ENCODE results near the gene ZMAT2.
"Not testable (repeated sequence)": the region's sequence is repeated elsewhere in the genome, so short reads cannot be mapped to it uniquely, and the experiment has no call there.

The ZMAT2 gene, protein sequence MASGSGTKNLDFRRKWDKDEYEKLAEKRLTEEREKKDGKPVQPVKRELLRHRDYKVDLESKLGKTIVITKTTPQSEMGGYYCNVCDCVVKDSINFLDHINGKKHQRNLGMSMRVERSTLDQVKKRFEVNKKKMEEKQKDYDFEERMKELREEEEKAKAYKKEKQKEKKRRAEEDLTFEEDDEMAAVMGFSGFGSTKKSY

DNA sequence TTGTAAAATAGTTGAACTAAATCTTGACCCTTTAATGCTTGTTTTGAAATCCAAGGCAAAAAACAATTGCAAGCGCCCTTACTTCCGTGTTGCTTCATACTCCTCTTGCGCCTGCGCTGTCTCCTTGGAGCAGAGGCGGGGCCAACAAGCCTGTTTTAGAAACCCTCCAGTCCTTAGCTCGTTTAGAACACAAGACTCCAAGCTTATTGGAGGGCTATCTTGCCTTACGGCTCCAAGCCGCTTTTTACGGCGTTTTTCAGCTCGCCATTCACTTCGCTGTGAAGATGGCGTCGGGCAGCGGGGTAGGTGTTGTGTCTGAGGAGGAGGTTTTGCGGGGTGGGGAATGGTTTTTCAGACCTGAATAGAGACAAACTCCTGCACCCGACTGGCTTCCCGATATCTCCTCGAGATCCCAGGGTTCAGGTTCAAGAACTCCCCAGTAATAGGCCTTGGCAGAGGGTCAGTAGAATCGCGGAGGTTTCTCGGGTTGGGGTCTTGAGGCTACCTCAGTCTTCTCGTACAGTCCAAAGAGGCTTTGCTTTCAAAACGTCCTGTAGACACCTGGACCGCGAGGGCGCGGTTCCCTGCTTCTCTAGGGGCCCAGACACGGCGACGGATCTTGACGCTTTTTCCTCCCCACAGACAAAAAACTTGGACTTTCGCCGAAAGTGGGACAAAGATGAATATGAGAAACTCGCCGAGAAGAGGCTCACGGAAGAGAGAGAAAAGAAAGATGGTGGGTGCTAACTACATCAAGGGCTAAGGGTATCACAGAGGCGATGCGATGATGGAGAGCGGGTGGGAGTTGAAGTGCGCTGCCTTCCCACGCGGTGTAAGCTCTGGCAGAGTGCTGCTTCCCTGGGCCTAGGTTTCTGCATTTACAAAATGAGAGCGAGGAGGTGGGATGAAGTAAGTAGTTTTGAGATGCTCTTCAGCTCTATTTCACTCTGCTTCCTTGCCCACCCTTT lies at the start of gene ZMAT2:
TSS of gene ZMAT2 (plus strand) at position 271 of the 968 bp plus-strand sequence. CDS start at position 285, 14 bp downstream.
- Mint-ChIP-seq H3K27ac (peak within 1 kb of the TSS; percentile 94), H3K36me3 (peaks cover 60 to 78% of the 10 kb centered on the region in 2 donors), H3K27me3 (no peaks in the 10 kb centered on the region), H3K9me3 (no peaks in the 10 kb centered on the region), H3K4me1 (peaks cover 15 to 23% of the 10 kb centered on the region in 2 donors), H3K4me3 (peak within 1 kb of the TSS; percentile 96 to 100)
- peak; percentile 98 to 99 for ATAC-seq (replicated peaks)
- DNase-seq = peak; percentile 91

DNA sequence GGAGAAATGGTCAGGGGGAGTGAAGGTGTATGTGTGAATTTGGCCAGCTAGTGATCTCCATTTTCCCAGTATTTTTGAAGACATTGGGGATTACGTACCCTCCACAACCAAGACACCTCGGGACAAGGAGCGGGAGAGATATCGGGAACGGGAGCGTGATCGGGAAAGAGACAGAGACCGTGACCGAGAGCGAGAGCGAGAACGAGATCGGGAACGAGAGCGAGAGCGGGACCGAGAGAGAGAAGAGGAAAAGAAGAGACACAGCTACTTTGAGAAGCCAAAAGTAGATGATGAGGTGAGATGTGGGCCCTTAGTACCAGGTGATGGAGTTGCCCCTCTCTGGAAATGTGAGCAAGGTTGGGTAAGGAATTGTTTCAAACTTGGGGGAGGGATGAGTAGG lies 41.4 kb upstream of the ZMAT2 start:
- H3K36me3 Mint-ChIP-seq = peaks cover 46 to 73% of the 10 kb centered on the region in 2 donors
- peak overlapping the region; percentile 14 for H3K27ac Mint-ChIP-seq
- no peak for ATAC-seq (replicated peaks)

DNA sequence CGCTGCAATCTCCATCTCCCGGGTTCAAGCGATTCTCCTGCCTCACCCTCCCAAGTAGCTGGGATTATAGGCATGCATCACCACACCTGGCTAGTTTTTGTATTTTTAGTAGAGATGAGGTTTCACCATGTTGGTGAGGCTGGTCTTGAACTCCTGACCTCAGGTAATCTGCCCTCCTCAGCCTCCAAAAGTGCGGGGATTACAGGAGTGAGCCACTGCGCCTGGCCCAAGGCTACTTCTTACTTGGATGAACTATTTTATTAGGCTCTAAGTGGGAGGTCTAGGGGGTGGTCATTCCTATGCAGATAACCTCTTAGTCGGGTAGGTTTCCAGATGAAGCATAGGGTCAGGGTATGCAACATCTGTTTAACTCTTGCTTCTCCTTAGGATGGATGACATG lies 39.9 kb upstream of the ZMAT2 start:
- peaks cover 7 to 24% of the 10 kb centered on the region in 2 donors for H3K4me1 Mint-ChIP-seq
- peaks cover 47 to 70% of the 10 kb centered on the region in 2 donors for H3K36me3 Mint-ChIP-seq
- not testable (repeated sequence) for H3K27me3 Mint-ChIP-seq; ATAC-seq (replicated peaks); H3K27ac Mint-ChIP-seq; DNase-seq; H3K9me3 Mint-ChIP-seq; H3K4me3 Mint-ChIP-seq

More for the DNA sequence above, 41.4 kb upstream of the ZMAT2 start:
- H3K4me1 Mint-ChIP-seq = peaks cover 6 to 16% of the 10 kb centered on the region in 2 donors
- H3K4me3 Mint-ChIP-seq = no peak overlapping the region
- no peaks in the 10 kb centered on the region for H3K27me3 Mint-ChIP-seq
- DNase-seq = no peak
- no peaks in the 10 kb centered on the region for H3K9me3 Mint-ChIP-seq

DNA sequence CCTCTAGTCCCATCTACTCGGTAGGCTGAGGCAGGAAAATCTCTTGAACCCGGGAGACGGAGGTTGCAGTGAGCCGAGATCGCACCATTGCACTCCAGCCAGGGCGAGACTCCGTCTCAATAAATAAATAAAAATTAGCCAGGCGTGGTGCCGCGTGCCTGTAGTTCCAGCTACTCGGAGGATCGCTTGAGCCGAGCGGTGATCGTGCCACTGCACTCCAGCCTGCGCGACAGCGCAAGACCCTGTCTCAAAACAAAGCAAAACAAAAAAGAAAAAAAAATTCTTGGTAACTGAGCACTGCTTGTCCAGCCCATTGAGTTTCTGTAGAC lies 36.3 kb upstream of the ZMAT2 start:
- ATAC-seq (replicated peaks) = no peak
- Mint-ChIP-seq H3K36me3 (peaks cover 53 to 78% of the 10 kb centered on the region in 2 donors), H3K9me3 (no peaks in the 10 kb centered on the region), H3K4me1 (peaks cover 25 to 42% of the 10 kb centered on the region in 2 donors), H3K27me3 (no peaks in the 10 kb centered on the region), H3K27ac (peak overlapping the region; percentile 97), H3K4me3 (peak overlapping the region; percentile 96 to 100)
- DNase-seq = no peak

DNA sequence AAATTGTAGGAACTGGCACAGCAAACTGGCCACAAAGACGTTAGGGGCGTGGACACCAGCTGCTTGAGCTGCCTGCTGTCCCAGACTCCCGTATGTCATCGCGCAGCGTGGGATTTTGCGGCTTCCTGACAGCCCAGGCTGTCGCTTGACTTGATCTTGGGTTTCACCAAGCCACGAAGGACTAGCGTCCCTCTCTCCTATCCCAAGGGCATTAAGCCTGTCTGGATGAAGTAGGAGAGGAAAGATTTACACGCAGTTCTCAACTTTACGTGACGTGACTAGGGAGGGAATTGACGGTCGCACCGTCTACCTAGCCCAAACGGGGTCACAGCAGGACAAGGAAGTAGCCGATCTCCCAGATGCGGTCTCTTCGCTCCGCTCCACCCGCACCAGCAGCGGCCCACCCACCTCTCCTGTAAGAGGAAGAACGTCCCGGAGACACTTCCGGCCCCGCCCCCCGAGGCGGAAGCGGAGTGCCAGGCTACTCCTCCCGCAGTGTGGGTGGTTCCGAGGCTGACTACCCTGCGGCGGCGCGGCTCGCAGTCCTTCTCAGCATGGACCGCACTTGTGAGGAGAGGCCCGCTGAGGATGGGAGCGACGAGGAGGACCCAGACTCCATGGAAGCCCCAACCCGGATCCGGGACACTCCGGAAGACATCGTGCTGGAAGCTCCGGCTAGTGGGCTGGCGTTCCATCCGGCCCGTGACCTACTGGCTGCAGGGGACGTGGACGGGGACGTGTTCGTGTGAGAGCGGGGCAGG lies 35.7 kb upstream of the ZMAT2 start, which contains the start of gene WDR55:
TSS of gene WDR55 (plus strand) at position 546 of the 761 bp plus-strand sequence. CDS start at position 555, 9 bp downstream.
- Mint-ChIP-seq H3K4me1 (peaks cover 25 to 41% of the 10 kb centered on the region in 2 donors), H3K36me3 (peaks cover 52 to 79% of the 10 kb centered on the region in 2 donors), H3K4me3 (peak within 1 kb of the TSS; percentile 96 to 100), H3K9me3 (no peaks in the 10 kb centered on the region), H3K27me3 (no peaks in the 10 kb centered on the region), H3K27ac (peak within 1 kb of the TSS; percentile 97)
- DNase-seq (peak; percentile 92), ATAC-seq (replicated peaks) (peak; percentile 96 to 97)

DNA sequence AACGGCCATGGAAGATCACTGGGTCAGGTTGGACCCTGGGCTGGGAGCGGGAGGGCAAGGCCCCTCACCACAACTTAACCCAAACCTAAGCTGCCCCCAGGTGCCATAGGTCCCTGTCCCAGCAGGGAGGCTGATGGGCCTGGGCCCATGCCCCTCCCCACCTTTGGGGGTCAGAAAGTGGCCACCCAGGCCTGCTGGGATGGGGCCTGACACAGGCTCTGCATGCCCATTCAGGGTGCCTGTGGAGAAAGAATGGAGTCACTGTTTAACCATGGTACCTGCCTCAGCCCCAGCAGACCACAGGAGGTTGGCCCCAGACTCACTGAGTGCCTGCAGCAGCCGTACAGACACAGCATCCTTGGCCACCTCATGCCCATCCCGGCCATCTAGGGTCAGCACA lies 29.2 kb upstream of the ZMAT2 start:
- H3K9me3 Mint-ChIP-seq; ATAC-seq (replicated peaks); H3K27me3 Mint-ChIP-seq; H3K4me3 Mint-ChIP-seq; H3K27ac Mint-ChIP-seq; DNase-seq: not testable (repeated sequence)
- Mint-ChIP-seq H3K4me1 (peaks cover 19 to 20% of the 10 kb centered on the region in 2 donors), H3K36me3 (peaks cover 51 to 76% of the 10 kb centered on the region in 2 donors)

DNA sequence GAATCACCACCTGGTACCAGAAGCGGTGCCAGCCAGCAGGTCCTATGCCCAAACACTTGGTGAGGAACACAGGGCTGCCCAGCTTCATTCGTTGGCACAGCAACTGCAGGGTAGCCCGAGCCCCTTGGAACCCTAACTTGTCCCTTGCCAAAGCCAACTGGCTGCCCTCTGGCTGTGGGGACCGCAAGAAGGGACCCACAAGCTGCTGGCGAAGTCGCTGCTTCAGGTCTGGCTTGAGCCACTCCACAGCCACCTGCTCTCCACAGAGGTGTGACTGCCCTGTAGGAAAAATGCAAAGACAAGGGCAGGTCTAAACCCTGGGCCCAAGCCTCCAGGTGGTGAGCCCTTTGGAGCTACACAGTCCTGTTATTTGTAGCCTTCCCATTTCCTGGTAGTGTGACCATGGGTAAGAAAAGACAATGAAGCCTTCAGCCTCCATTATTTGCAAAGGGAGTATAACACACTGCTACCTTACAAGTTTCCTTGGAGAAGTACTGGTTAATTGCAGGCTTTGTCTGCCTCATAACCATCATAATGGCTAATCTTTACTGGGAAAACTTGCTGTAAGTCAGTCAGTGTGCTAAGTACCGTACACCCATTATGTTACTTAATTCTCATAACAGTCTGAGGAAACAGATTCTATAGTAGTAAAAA lies 28.6 kb upstream of the ZMAT2 start:
- no peaks in the 10 kb centered on the region for H3K9me3 Mint-ChIP-seq
- peaks cover 13 to 16% of the 10 kb centered on the region in 2 donors for H3K4me1 Mint-ChIP-seq
- peaks cover 49 to 74% of the 10 kb centered on the region in 2 donors for H3K36me3 Mint-ChIP-seq
- no peak overlapping the region for H3K4me3 Mint-ChIP-seq
- no peaks in the 10 kb centered on the region for H3K27me3 Mint-ChIP-seq
- ATAC-seq (replicated peaks) = no peak
- H3K27ac Mint-ChIP-seq = peak overlapping the region; percentile 7
- DNase-seq = no peak

DNA sequence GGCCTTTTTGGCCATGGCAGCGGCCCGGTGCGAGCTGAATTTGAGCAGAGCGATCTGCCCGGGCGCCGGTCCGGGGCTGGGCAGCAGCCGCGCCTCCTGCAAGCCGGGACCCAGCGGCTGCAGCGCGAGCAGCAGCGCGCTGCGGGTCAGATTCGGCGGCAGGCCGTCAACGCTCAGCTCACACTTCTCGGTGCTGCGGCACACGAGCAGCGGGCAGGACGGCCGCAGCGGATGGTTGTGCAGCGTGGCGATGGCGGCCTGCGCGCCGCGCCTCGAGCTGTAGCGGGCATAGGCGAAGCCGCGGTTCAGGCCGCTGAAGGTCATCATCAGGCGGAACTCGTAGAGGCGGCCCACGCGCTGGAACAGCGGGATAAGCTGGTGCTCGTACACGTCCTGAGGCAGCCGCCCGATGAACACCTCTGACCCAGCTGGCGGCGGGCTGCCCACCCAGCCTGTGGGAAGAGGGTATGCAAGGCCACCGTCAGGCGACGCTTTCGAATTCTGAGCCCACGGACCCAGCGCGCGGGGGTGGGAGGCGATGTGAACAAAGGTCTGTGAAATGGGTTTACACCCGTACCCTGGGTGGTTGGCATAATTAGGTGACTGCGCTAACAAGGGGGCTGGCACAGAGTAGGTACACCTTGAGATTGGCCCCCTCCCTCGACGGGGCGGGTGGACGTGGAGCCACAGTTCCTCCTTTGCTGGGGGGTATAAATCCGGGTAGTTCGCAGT lies 27.6 kb upstream of the ZMAT2 start:
- ATAC-seq (replicated peaks) = peak in 1 of 2 donors; percentile 10

DNA sequence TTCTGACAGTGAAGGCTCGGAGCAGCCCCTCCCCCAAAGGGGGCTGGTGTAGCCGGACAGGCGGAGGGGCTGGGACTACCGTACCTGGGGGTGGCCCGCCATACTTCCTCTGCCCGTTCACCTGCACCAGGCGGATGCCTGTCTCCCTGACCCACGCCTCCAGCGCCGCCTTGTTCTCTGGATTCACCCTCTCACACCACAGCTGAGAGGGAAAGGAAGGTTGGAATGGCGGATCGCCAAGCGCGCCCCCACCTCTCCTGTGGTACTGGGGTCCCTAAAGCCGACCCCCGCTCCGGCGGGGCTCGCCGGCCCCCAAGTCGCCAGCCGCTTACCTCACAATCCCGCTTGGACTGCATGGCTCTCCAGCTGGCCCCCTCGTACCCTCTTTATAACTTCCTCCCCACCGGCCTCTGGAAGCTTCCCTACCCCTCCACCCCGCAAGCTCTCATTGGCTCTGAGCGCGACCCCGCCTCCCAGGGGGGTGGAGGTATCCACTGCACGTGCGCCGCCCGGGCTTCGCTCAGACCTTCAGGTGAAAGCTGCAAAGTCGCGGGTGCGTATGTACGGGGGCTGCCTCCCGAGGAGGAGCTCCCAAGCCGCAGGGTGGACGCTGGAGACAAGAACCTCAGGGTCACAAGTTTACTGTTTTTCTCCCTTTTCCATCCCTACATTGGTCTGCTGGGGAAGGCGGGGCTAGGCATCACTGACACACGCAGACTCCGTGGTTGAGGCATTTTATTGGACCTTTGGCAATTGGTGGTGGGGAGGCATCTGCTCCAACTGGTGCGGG lies 26.9 kb upstream of the ZMAT2 start, which contains the start of gene DND1:
TSS of gene DND1 (minus strand) at position 390 of the 790 bp plus-strand sequence. CDS start at position 356, 34 bp downstream.
- ATAC-seq (replicated peaks) (no peak), DNase-seq (no peak)
- Mint-ChIP-seq H3K4me3 (no peak within 1 kb of the TSS), H3K9me3 (no peaks in the 10 kb centered on the region), H3K27me3 (no peaks in the 10 kb centered on the region), H3K27ac (peak within 1 kb of the TSS; percentile 56), H3K4me1 (peaks cover 6 to 9% of the 10 kb centered on the region in 2 donors), H3K36me3 (peaks cover 49 to 76% of the 10 kb centered on the region in 2 donors)

More for the DNA sequence above, 27.6 kb upstream of the ZMAT2 start:
- DNase-seq = no peak
- Mint-ChIP-seq H3K4me3 (no peak overlapping the region), H3K4me1 (peaks cover 3 to 11% of the 10 kb centered on the region in 2 donors), H3K27me3 (no peaks in the 10 kb centered on the region), H3K9me3 (no peaks in the 10 kb centered on the region), H3K27ac (no peak overlapping the region), H3K36me3 (peaks cover 49 to 76% of the 10 kb centered on the region in 2 donors)

DNA sequence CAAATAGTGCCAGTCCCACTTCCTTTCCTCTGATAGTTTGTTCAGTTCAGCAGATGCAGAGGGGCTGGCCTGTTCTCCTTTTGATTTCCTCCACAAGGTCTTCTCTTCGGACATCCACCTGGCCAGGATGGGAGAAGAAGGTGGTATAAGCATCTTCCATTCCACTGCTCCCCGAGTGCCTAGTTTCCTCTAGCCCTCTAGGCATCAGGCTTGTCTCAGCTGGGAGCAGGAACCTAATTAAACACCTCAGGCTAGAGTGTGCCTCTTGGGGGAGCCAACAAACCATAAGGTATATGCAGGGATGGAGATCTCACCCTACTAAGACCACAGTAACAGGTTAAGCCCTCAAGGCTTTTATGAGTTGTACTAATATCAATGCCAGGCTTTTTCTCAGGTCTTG lies 26.0 kb upstream of the ZMAT2 start:
- H3K27ac Mint-ChIP-seq = peak overlapping the region; percentile 56

DNA sequence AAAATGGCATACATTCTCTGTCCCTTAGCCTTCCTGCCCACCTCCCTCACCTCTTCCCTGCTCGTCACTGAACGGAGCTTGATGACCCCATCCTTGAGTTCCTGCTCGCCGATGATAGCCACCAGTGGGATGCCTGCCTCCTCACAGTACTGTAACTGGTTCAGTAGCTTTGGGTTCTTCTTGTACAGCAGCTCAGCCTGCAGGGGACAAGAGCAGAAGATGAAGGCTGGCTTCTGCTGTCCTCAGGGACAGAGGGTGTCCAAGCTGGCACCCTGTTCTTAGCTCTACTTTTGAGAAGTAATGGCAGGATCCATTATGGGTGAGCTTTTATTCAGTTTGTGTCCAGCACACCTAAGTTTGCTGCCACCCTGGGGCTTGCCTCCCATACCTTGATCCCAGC lies 25.6 kb upstream of the ZMAT2 start:
- DNase-seq = no peak
- peaks cover 41 to 76% of the 10 kb centered on the region in 2 donors for H3K36me3 Mint-ChIP-seq
- ATAC-seq (replicated peaks) = no peak
- H3K9me3 Mint-ChIP-seq = no peaks in the 10 kb centered on the region
- peaks cover 6 to 7% of the 10 kb centered on the region in 2 donors for H3K4me1 Mint-ChIP-seq
- no peaks in the 10 kb centered on the region for H3K27me3 Mint-ChIP-seq
- peak overlapping the region in 1 of 2 donors; percentile 2 for H3K4me3 Mint-ChIP-seq
- H3K27ac Mint-ChIP-seq = peak overlapping the region; percentile 33

More for the DNA sequence above, 26.0 kb upstream of the ZMAT2 start:
- H3K27me3 Mint-ChIP-seq = no peaks in the 10 kb centered on the region
- H3K4me3 Mint-ChIP-seq = no peak overlapping the region
- H3K36me3 Mint-ChIP-seq = peaks cover 43 to 75% of the 10 kb centered on the region in 2 donors
- H3K4me1 Mint-ChIP-seq = peaks cover 6 to 7% of the 10 kb centered on the region in 2 donors
- H3K9me3 Mint-ChIP-seq = no peaks in the 10 kb centered on the region
- no peak for DNase-seq
- ATAC-seq (replicated peaks) = no peak

DNA sequence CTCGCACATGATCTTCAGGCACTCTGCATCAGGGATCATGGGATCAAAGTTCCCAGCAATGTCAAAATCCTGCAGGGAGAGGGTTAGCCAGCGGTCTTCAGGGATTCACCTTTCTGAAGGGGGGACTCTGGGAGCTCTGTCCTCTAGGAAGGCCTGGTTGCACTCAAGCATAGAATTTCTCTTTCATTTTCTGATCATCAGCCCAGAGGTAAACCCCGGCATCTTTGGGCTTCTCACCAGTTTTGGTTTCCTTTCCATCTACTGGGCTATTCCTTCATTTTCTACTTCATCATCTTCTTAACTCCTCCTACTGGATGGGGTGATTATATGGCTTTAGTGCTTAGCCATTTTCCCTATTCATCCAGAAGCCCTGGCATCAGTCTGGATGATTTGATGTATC lies 22.3 kb upstream of the ZMAT2 start:
- DNase-seq = no peak
- peaks cover 6 to 7% of the 10 kb centered on the region in 2 donors for H3K4me1 Mint-ChIP-seq
- ATAC-seq (replicated peaks) = no peak
- no peaks in the 10 kb centered on the region for H3K9me3 Mint-ChIP-seq
- no peak overlapping the region for H3K27ac Mint-ChIP-seq
- H3K27me3 Mint-ChIP-seq = no peaks in the 10 kb centered on the region
- peaks cover 40 to 76% of the 10 kb centered on the region in 2 donors for H3K36me3 Mint-ChIP-seq
- no peak overlapping the region for H3K4me3 Mint-ChIP-seq

Data from stimulated activated naive B cell treated with anti-CD40 and anti-IgM and Interleukin-4, amounts not matched to agents 10 μg/mL and 1 μg/mL and 100 μg/mL, for 72 hours (primary cell).